Measurements from ENCODE around the gene NLGN1. TPM values are rescaled to one million over a fixed set of nuclear protein-coding genes. Genes with fewer than 3 reads are reported as not detected.
"Not testable (repeated sequence)": the region's sequence is repeated elsewhere in the genome, so short reads cannot be mapped to it uniquely, and the experiment has no call there.

Gene NLGN1
- total RNA-seq, 3 donors from 2014 or later = 0.43 to 14.3 (median 2.0) TPM

DNA sequence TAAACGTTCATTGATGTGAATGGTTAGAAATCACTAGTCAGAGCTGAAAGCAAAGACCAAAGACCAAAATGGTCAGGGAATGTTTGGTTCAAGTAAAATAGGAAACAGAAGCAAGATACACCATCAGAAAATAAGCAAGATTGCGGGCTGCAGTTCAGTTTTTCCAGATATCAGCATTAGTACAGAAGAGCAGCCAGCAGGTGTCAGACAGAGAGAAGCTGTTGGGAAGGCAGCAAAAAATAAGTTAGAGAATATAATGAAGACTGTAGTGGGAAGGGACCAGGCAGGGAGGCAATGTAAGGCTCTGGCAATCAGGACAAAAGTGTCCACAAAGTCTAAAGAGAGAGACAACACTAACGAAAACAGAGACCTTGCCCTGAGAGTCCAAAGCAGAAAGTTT, 822.2 kb downstream of the NLGN1 start:
- H3K4me3 ChIP-seq = no peak overlapping the region
- H3K9me3 ChIP-seq = no peaks in the 10 kb centered on the region
- H3K36me3 ChIP-seq (ENCODE audit: low read depth) = no peaks in the 10 kb centered on the region
- DNase-seq (no peak), ATAC-seq (no peak)
- TF ChIP-seq CTCF (IDR thresholded peaks at IDR 0.05) = no peak
- no peaks in the 10 kb centered on the region for H3K4me1 ChIP-seq (ENCODE audit: low read depth)
- intact Hi-C loops (cut with DNase I, micrococcal nuclease) = no loop called here

DNA sequence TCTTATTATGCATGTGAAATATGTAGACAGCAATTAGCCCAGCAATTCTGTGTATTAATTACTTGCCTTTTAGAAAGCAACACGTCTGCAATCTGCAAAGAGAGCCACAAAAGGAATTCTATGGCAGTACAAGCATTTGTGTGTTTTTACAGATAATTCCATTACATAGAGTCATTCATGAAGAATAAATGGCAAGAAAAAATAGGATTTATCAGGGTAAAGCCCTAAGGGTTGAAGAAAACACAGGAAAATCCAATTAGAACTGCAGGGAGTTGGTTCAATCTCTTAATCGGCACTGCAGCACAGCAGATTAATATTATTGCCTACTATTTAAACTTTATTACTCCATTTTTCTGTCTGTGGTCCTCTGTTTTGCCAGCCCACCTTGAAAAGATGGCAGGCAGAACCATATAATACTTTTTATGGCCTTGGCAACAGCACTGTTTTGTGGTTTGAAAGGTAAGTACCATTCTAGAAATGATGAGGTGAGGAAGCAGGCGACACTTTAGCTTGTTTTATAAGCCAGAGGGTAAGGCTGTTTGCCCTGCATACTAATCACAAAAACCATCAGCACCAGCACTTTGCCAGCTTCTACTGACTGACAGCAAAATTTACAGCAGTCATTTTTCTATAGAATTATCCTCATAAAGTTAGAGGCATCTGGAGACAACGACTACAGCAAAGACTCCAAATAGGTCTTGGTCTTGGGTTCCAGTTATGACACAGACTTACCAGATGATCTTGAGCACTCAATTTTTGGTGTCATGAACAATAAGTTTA, 823.4 kb downstream of the NLGN1 start:
- Histone ChIP-seq H3K4me3 (no peak overlapping the region), H3K9me3 (no peaks in the 10 kb centered on the region), H3K4me1 (ENCODE audit: low read depth) (no peaks in the 10 kb centered on the region), H3K36me3 (ENCODE audit: low read depth) (no peaks in the 10 kb centered on the region)
- DNase-seq (no peak), ATAC-seq (no peak)
- intact Hi-C loops (cut with DNase I, micrococcal nuclease) = no loop called here
- no peak for TF ChIP-seq CTCF (IDR thresholded peaks at IDR 0.05)

DNA sequence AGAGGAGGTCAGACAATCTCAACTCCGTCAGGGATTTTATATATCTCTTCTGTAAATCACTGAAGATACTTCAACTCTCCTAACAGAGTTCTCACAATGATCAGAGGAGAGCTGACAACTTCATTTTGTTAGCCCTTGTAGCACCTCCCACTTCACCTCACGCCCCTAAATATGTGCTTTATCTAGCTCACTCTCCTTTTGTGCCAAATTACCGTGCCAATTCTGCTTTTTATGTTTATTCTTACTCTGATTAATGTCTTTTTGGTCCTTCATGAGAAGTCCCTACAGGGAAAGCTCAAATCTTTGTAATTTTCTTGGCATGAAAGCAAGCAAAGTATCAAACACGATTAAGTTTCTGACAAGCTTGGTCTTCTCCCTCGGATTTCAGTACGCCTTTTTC, 825.5 kb downstream of the NLGN1 start:
- H3K9me3 ChIP-seq = no peaks in the 10 kb centered on the region
- intact Hi-C loops (cut with DNase I, micrococcal nuclease) = no loop called here
- DNase-seq (no peak), ATAC-seq (no peak)
- no peaks in the 10 kb centered on the region for H3K4me1 ChIP-seq (ENCODE audit: low read depth)
- H3K36me3 ChIP-seq (ENCODE audit: low read depth) = no peaks in the 10 kb centered on the region
- no peak overlapping the region for H3K4me3 ChIP-seq
- TF ChIP-seq CTCF (IDR thresholded peaks at IDR 0.05) = no peak

- Histone ChIP-seq H3K9me3 (no peaks in the 10 kb centered on the region), H3K4me1 (ENCODE audit: low read depth) (no peaks in the 10 kb centered on the region), H3K36me3 (ENCODE audit: low read depth) (no peaks in the 10 kb centered on the region), H3K4me3 (no peak overlapping the region)
- DNase-seq (no peak), ATAC-seq (no peak)
- intact Hi-C loops (cut with DNase I, micrococcal nuclease) = no loop called here
- no peak for TF ChIP-seq CTCF (IDR thresholded peaks at IDR 0.05)
Observed at GRCh38 chr3:174223626-174224025, 826.1 kb downstream of the NLGN1 start.

DNA sequence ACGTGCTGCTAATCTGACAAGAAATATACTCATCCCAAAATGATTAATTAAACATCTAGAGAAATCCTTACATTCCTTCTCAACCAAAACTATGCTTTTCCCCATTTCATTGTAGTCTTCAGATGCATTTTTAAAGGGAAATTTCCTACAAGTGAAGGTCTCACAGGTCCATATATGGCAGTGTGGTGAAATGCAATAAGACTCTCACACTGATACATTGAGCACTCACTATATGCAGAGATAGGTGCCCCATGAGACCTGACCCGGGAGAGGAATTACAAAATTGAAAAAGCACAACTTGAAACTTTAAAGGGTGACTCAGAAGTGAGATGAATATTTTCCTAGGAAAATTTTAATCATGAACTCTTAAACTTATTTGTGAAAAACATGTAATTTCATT, 832.4 kb downstream of the NLGN1 start:
- DNase-seq = no peak
- Histone ChIP-seq H3K9me3 (no peaks in the 10 kb centered on the region), H3K36me3 (ENCODE audit: low read depth) (no peaks in the 10 kb centered on the region), H3K4me1 (ENCODE audit: low read depth) (no peaks in the 10 kb centered on the region), H3K4me3 (no peak overlapping the region)
- intact Hi-C loops (cut with DNase I, micrococcal nuclease) = no loop called here
- TF ChIP-seq CTCF (IDR thresholded peaks at IDR 0.05) = no peak
- ATAC-seq = no peak

DNA sequence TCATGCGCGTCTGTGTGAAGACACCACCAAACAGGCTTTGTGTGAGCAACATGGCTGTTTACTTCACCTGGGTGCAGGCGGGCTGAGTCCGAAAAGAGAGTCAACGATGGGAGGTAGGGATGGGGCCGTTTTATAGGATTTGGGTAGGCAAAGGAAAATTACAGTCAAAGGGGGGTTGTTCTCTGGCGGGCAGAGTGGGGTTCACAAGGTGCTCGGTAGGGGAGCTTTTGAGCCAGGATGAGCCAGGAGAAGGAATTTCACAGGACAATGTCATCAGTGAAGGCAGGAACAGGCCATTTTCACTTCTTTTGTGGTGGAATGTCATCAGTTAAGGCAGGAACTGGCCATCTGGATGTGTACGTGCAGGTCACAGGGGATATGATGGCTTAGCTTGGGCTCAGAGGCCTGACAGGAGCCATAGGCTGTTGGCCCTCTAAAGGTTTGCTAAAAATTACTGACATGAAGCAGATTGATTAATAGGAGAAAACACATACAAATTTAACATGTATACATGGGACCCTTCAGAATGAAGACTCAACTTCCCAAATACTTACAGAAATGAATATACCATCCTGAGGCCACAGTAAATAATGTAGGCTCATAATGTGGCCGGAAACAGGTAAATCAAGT, 834.6 kb downstream of the NLGN1 start:
- DNase-seq; intact Hi-C loops (cut with DNase I, micrococcal nuclease); H3K4me3 ChIP-seq; ATAC-seq; H3K36me3 ChIP-seq (ENCODE audit: low read depth); H3K9me3 ChIP-seq; H3K4me1 ChIP-seq (ENCODE audit: low read depth): not testable (repeated sequence)
